T-helper 17 cell (primary cell): ENCODE results near the gene CD72. TPM values are rescaled to one million over a fixed set of nuclear protein-coding genes. Genes with fewer than 3 reads are reported as not detected.
"Not testable (repeated sequence)": the region's sequence is repeated elsewhere in the genome, so short reads cannot be mapped to it uniquely, and the experiment has no call there.

ENCODE experiments used
- ATAC-seq: fragments of 150-1000 bp; cut with Tn5 transposase; 2 replicates; pipeline ENCODE4 v1.10.0; 2021; ENCODE audit warnings: mild to moderate bottlenecking, moderate library complexity
- DNase-seq, 3 donors: peaks; one replicate each; pipeline versions ENCODE4 v3.0.0 to v3.0.0-alpha.2; 2020 to 2021
- H3K9me3 ChIP-seq: one replicate; pipeline ENCODE4 v1.7.0; 2013; ENCODE audit warnings: low read length, mild to moderate bottlenecking; ENCODE audit not compliant: control insufficient read depth, poor library complexity, severe bottlenecking
- H3K27ac Mint-ChIP-seq: one replicate; pipeline ENCODE4 v1.8.0; 2022; ENCODE audit warnings: mild to moderate bottlenecking, moderate library complexity, mixed read lengths
- H3K27me3 Mint-ChIP-seq: one replicate; pipeline ENCODE4 v1.8.0; 2022; ENCODE audit warnings: mixed read lengths
- H3K36me3 Mint-ChIP-seq: one replicate; pipeline ENCODE4 v1.8.0; 2022; ENCODE audit warnings: low read depth, mixed read lengths
- H3K4me1 Mint-ChIP-seq: one replicate; pipeline ENCODE4 v1.8.0; 2022; ENCODE audit warnings: mild to moderate bottlenecking, mixed read lengths
- H3K4me3 Mint-ChIP-seq: one replicate; pipeline ENCODE4 v1.8.0; 2022; ENCODE audit warnings: mild to moderate bottlenecking, moderate library complexity, mixed read lengths
- total RNA-seq, 4 donors: library from RNA in 2 of 4; stranded (reverse) in 2 of 4; gene quantifications; one replicate each; pipeline ENCODE4 v1.2.3 and lab custom pipeline; 2022 to 2026

Gene CD72
- total RNA-seq, 2 donors from 2014 or later = 3.5 to 8.1 TPM

DNA sequence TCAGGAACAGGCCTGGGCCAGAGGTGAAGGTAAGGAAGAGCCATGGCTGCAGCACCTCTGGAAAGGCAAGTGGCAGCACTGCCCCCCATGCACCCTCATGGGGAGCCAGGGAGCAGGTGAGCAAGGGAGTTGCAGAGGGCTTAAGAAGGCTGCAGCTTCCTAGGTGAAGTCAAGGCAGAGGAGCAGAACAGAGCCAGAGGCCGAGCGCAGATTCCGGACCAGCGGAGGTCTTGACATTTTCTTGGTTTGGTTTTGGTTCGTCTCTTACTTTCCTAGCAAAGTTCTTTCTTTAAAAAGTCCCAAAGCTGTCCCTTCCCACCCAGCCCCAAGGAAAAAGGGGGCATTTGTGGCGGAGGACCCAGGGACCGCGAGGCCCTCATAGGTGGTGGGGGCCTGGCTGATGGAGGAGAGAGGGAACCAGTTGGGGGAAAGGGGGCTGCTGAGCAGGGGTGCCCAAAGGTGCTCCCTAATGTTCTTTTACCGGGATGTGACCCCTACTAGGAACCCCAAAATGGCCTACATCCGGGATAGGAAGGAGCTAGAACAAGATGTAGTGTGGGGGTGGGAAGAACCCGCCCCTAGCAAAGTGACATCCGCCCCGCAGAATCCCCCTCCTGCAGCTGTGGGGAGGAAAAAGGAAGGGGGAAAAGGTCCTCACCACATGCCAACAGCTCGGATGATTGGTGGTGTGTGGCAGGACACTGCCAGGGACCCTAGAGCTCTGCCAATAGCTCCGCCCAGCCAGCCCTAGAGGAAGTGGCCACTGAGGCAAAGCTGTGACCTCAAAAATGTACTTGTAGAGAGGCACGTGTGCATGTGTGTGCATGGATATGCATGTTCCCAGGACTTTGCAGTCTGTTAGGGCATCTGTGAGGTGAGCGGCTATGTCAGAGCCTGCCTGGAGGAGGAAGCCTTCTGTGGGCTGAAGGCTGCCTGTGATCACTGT is 914 bp upstream of the CD72 start:
- H3K4me3 Mint-ChIP-seq = peak overlapping the region; percentile 53
- DNase-seq = no peak
- ATAC-seq = peak; percentile 51
- H3K27me3 Mint-ChIP-seq = no peaks in the 10 kb centered on the region
- no peaks in the 10 kb centered on the region for H3K36me3 Mint-ChIP-seq
- H3K27ac Mint-ChIP-seq = no peak overlapping the region
- H3K9me3 ChIP-seq = no peaks in the 10 kb centered on the region
- H3K4me1 Mint-ChIP-seq = peaks cover 42% of the 10 kb centered on the region

DNA sequence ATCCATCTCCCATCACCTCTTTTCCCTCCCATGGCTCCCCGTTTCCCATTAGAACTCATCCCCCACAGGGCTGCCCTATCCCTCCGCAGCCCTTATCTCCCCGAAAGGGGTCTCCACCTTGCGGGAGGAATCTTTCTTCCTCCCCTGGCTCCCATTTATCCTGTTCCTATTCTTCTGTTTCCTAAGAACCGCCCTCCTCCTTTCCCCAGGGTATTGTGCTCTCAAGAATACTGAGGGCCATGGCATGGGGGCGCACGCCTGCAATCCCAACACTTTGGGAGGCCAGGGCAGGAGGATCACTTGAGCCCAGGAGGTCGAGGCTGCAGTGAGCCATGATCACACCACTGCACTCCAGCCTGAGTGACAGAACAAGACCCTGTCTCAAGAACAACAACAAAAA is 665 bp downstream of the CD72 start:
- Mint-ChIP-seq H3K4me1 (peaks cover 52% of the 10 kb centered on the region), H3K4me3 (peak overlapping the region; percentile 92), H3K36me3 (peaks cover 2% of the 10 kb centered on the region), H3K27ac (peak overlapping the region; percentile 94), H3K27me3 (no peaks in the 10 kb centered on the region)
- no peak for DNase-seq
- H3K9me3 ChIP-seq = no peaks in the 10 kb centered on the region
- ATAC-seq = no peak

DNA sequence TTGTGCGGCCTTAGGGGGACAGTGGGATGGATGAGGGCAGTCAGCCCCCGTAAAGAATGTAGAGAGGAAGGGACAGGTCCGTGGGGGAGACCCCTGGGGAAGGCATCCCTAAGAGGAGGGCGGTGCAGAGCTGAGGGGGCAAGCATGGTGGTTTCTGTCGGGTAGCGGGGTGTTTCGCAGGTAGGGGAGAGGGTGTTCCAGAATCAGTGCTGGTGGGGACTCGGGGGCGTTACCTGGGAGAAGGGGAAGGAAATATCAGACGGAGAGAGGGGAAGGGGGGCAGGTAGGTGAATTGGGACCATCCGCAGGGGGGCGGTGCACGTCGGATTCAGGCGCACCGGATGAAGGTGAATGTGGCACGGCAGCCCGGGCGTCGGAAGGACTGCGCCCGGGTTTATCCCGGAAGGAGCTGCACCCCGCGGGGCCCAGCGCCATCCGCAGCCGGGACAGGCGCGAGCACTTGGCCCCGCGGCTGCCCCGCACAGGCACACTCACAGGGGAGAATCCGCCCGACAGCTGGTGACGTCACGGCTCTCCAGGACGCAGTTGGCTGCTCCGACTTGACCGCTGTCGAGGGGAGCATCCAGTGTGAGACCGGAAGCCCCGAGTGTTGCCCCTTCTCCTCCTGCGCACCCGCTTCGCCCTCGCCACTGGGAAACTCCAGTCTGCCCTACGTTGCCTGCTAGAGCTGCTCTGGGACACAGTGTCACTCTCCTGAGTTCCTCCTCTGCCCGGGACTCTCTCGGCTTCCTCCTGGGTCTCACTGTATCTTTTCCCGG is 1.3 kb downstream of the CD72 start:
- H3K27me3 Mint-ChIP-seq = no peaks in the 10 kb centered on the region
- H3K27ac Mint-ChIP-seq = peak overlapping the region; percentile 94
- H3K4me1 Mint-ChIP-seq = peaks cover 52% of the 10 kb centered on the region
- H3K36me3 Mint-ChIP-seq = peaks cover 2% of the 10 kb centered on the region
- DNase-seq (peak; percentile 36 to 53 (median 52)), ATAC-seq (peak; percentile 76)
- H3K9me3 ChIP-seq = no peaks in the 10 kb centered on the region
- peak overlapping the region; percentile 92 for H3K4me3 Mint-ChIP-seq

DNA sequence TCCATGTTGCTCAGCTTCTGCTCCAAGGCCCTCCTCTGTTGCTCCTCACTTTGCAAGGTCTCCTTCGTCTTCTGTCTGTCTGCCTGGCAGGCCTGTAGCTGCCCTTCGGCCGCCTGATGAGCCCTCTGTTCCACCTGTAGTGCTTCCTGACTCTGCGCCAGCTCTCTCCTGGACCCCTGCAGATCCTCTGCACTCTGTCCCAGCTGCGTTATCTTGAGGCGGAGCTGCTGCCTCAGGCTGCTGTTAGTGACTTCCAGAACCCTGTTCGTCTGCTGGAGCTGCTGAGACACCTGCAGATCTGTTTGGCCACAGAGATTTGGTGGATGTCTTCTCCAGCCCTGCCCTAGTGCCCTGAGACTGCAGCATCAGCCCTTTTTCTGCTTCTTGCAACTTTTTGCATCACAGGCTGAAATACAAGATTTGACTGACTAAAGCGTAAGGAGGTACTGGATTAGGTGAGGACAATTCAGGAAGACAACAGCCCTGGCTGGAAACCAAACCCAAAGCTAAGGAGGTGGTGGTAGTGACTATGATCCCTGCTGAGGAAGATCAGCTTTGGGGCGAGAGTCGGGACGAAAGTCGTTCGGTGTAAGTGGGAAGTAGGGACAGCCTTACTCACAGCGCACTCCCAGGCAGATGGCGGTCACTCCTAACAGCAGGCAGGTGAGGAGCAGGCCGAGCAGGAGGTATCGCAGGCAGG is 2.1 kb downstream of the CD72 start:
- ATAC-seq (no peak), DNase-seq (no peak)
- H3K4me1 Mint-ChIP-seq = peaks cover 57% of the 10 kb centered on the region
- H3K4me3 Mint-ChIP-seq = peak overlapping the region; percentile 92
- H3K27ac Mint-ChIP-seq = peak overlapping the region; percentile 94
- H3K27me3 Mint-ChIP-seq = no peaks in the 10 kb centered on the region
- peaks cover 2% of the 10 kb centered on the region for H3K36me3 Mint-ChIP-seq
- H3K9me3 ChIP-seq = no peaks in the 10 kb centered on the region

DNA sequence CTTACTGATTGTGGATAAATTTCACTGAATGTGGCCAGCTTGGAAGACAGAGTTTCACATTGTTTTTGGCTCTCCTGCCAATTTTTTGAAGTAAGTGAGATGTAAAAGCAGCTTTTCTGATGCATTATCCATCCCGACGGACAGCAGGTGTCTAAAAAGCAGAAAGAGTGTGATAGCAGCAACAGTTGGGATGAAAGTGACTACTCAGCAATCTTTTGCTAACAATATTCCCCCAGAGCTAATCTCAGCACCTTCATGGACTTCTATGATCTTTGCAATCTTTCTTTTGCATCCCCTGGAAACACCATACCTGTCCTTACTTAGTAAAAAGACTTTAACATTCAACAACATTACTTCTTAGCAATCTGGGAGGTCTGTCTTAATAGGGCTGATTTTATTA is 5.4 kb downstream of the CD72 start:
- Mint-ChIP-seq H3K4me1 (peaks cover 43% of the 10 kb centered on the region), H3K4me3 (no peak overlapping the region), H3K27me3 (no peaks in the 10 kb centered on the region), H3K27ac (no peak overlapping the region), H3K36me3 (peaks cover 2% of the 10 kb centered on the region)
- H3K9me3 ChIP-seq = no peaks in the 10 kb centered on the region
- ATAC-seq (no peak), DNase-seq (no peak)

DNA sequence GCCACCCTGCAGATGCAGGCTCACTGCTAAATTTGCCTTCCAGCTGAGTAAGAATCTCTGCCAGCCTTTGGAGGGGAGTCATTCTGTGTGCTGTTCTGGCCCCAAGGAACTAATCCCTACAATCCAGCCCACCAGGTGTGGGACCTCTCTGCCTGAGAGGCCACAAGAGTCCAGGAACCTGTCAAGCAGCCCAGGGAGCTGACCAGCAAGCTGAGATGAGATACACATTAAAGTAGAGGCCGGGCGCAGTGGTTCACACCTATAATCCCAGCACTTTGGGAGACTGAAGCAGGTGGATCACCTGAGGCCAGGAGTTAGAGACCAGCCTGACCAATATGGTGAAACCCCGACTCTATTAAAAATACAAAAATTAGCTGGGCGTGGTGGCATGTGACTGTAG is 6.1 kb downstream of the CD72 start:
- H3K36me3 Mint-ChIP-seq, H3K4me3 Mint-ChIP-seq, H3K9me3 ChIP-seq, DNase-seq, H3K27ac Mint-ChIP-seq, ATAC-seq, H3K27me3 Mint-ChIP-seq: not testable (repeated sequence)
- H3K4me1 Mint-ChIP-seq = peaks cover 43% of the 10 kb centered on the region

DNA sequence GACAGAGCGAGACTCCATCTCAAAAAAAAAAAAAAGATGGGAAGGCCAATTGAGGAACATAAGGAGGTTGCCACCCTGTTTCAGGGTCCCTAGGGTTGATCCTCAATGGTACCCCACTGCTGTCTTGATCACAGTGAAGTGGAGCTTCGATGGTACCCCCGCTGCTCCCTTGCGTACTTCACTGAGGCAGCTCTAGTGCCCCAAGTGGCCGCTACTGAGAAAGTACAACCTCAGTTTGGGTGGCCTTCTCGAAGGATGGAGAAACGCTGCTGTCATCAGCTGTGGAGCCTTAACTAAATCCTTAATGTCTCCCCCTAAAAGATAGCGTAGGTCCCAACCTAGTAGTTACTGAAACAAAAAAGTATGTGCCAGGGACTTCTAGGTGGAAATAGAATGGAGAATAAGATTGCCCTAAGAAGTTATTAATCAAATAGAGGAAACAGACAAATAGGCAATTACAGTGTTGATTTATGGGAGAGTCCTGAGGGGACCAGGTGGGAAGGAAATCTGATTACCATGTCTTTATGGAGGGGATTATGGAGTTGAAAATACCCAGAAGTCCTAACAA is 6.9 kb downstream of the CD72 start:
- Mint-ChIP-seq H3K36me3 (peaks cover 4% of the 10 kb centered on the region), H3K4me1 (peaks cover 42% of the 10 kb centered on the region), H3K27ac (peak overlapping the region; percentile 29), H3K4me3 (no peak overlapping the region), H3K27me3 (no peaks in the 10 kb centered on the region)
- H3K9me3 ChIP-seq = no peaks in the 10 kb centered on the region
- DNase-seq = peak in 2 of 3 donors; percentile 32 to 34
- peak; percentile 94 for ATAC-seq

DNA sequence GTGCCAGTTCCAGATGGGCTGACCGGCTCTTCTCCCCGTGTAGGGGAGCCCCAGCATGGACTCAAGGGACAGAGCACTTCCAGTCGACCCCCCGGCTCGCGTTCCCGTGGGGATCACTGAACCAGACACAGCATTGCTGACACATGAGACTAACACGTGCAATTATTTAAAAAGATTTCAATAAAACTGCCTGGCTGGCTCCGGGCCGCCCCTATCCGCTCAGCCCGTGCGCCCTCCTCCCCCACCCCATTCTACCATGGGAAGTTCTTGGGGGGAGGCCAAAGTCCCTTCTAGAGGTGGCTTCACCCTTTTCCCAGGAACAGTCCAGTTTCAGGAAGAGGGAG is 8.4 kb downstream of the CD72 start:
- H3K9me3 ChIP-seq = no peaks in the 10 kb centered on the region
- no peak overlapping the region for H3K27ac Mint-ChIP-seq
- H3K4me1 Mint-ChIP-seq = peaks cover 37% of the 10 kb centered on the region
- DNase-seq (no peak), ATAC-seq (no peak)
- H3K36me3 Mint-ChIP-seq = peaks cover 4% of the 10 kb centered on the region
- H3K4me3 Mint-ChIP-seq = no peak overlapping the region
- no peaks in the 10 kb centered on the region for H3K27me3 Mint-ChIP-seq

DNA sequence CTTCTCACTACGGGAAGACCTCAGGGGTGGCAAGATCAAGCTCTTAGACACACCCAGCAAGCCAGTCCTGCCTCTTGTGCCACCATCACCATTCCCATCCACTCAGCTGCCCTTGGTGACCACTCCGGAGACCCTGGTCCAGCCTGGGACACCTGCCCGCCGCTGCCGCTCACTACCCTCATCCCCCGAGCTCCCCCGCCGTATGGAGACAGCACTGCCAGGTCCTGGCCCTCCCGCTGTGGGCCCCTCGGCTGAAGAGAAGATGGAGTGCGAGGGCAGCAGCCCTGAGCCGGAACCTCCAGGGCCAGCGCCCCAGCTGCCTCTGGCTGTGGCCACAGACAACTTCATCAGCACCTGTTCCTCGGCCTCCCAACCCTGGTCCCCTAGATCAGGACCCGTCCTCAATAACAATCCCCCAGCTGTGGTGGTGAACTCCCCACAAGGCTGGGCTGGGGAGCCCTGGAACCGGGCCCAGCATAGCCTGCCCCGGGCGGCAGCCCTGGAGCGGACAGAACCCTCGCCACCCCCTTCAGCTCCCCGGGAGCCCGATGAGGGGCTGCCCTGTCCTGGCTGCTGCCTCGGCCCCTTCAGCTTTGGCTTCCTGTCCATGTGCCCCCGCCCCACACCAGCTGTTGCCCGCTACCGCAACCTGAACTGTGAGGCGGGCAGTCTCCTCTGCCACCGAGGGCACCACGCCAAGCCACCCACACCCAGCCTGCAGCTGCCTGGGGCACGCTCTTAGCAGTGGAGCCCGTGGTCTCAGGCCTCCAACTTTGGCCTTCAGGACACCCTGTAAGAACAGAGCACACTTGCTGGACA is 9.0 kb downstream of the CD72 start:
- DNase-seq (no peak), ATAC-seq (no peak)
- Mint-ChIP-seq H3K36me3 (peaks cover 5% of the 10 kb centered on the region), H3K27ac (no peak overlapping the region), H3K4me3 (no peak overlapping the region), H3K4me1 (peaks cover 37% of the 10 kb centered on the region), H3K27me3 (no peaks in the 10 kb centered on the region)
- H3K9me3 ChIP-seq = no peaks in the 10 kb centered on the region

DNA sequence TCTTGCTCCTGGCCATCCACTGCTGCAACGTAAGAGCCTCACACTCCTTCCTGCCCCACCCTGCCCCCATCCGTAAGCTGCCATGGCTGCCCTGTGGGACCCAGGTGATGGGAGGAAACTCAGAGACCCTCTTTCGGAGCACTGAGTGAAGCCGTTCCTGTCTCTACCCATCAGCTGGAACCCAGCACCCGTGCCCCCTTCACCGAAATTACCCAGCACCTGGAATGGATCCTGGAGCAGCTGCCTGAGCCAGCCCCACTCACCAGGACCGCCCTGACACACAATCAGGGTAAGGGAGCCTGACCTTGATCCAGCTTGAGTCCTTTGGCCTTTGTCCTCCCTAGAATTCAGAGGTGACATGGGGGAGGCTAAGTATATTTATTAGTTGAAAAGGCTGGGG is 10.0 kb downstream of the CD72 start:
- Mint-ChIP-seq H3K4me1 (peaks cover 40% of the 10 kb centered on the region), H3K4me3 (no peak overlapping the region), H3K27ac (no peak overlapping the region), H3K27me3 (no peaks in the 10 kb centered on the region), H3K36me3 (peaks cover 5% of the 10 kb centered on the region)
- ATAC-seq = no peak
- DNase-seq = no peak
- H3K9me3 ChIP-seq = no peaks in the 10 kb centered on the region

DNA sequence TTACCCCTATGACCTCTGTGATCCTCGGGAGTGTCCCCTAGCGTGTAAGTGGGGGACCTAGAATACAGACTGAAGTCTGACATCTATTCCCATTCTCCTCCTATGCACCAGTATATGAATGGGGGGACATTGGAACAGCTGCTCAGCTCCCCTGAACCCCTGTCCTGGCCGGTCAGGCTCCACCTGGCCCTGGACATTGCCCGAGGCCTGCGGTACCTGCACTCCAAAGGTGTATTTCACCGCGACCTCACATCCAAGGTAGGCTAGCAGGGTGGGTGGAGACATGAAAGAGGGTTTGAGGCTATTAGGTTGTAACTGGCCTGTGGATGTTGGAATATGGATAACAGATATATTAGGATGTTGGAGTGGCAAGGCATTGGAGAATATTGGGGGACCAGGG is 11.5 kb downstream of the CD72 start:
- no peaks in the 10 kb centered on the region for H3K9me3 ChIP-seq
- DNase-seq (no peak), ATAC-seq (no peak)
- Mint-ChIP-seq H3K4me1 (peaks cover 37% of the 10 kb centered on the region), H3K27me3 (no peaks in the 10 kb centered on the region), H3K4me3 (peak overlapping the region; percentile 63), H3K27ac (peak overlapping the region; percentile 72), H3K36me3 (peaks cover 5% of the 10 kb centered on the region)

DNA sequence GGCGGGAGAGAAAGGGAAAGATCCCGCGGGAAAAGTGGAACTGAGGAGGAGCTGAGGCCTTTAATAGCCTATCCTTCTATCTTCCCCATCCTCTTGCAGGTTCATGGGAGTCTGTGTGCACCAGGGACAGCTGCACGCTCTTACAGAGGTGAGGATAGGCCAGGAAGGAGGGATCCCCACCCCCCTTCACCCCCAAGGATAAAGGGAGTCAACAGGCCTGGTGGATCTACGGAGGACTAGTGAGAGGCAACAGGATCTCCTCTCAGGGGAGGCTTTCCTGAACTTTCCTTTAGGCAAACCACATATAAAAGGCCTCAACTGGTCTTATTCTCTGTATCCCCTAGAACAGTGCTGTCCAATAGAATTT is 12.1 kb downstream of the CD72 start:
- no peak overlapping the region for H3K27ac Mint-ChIP-seq
- H3K4me1 Mint-ChIP-seq = peaks cover 31% of the 10 kb centered on the region
- ATAC-seq = no peak
- H3K27me3 Mint-ChIP-seq = no peaks in the 10 kb centered on the region
- no peak for DNase-seq
- H3K4me3 Mint-ChIP-seq = peak overlapping the region; percentile 85
- H3K36me3 Mint-ChIP-seq = peaks cover 5% of the 10 kb centered on the region
- H3K9me3 ChIP-seq = no peaks in the 10 kb centered on the region
